ENCODE measurements around the gene CASK.
"Not testable (repeated sequence)": the region's sequence is repeated elsewhere in the genome, so short reads cannot be mapped to it uniquely, and the experiment has no call there.

Gene CASK

DNA sequence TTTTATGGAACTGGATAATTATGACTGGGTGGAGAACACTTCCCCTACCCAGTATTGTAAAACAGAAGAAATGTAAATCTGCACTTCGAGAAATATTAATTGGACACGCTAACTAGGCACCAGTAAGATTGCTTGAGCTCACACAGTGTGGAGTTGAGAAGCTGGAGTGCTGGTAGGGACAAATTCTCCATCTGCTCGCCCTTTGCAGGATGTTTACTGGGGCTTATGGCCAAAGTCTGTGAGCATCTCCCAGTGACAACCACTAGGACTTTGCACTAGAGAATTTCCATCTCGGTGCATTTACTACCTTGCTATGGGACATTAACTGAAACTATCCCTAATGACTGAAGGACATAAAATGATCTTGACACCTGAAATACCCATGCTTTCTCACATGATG lies 268.3 kb downstream of the CASK start:
- in situ Hi-C loops (cut with HindIII; ENCODE audit: low sequenced_read_pairs), result no loop called here

DNA sequence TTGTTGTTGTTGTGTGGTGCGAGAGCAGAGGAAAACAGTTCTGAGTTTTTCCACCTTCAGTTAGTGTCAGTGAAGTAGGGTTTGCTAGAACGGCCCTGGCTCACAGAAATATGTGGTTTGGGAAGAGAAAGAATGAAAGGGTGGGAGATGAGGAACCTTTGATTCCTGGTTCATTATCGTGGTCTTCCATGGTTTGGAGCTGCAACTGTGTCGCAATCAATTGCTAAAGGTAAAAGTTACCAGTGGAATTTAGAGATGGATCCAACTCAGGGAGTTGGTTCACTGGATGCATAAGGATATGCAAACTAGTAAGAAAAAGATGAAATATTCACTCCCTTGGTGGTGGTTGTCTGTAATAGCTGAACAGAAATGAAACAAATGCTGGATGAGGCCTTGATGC lies 270.2 kb downstream of the CASK start:
- in situ Hi-C loops (cut with HindIII; ENCODE audit: low sequenced_read_pairs), result no loop called here

DNA sequence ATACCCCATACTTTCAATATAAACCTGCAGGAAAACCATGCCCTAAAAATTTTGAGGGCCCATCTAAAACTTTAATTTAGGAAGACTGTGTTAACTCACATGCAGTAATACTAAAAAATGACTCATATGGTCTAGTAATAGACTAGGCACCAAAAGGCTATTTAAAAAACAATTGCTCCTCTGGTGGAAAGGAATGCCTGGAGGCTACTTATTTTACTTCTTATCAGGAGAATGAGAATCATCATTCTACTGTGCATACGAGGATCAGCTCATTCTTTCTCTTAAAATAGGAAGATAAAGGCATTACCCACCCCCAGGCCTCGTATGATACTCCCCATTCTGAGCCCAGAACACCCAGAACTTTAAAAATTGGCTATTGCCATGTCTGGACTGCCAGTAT lies 277.2 kb downstream of the CASK start:
- in situ Hi-C loops (cut with HindIII; ENCODE audit: low sequenced_read_pairs), result not testable (repeated sequence)

DNA sequence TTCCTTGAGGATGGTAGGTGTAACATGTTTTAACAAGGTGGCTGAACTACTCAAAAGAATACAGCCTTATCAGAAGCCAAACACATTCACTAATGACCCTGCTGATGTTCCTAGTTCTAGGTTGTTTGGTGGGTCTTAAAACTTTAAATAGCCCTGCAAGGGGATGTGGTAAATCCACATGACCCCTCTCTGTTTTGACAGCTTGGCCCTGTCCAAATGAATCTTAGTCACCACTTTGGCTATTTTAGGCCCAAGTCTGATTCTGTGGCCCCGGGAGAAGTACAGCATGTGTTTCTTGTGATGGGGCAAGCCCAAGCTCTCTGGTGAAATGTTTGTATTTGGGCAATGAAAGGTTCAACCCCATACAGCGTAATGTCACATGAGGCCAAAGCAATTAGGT lies 289.1 kb downstream of the CASK start:
- in situ Hi-C loops (cut with HindIII; ENCODE audit: low sequenced_read_pairs), result no loop called here

DNA sequence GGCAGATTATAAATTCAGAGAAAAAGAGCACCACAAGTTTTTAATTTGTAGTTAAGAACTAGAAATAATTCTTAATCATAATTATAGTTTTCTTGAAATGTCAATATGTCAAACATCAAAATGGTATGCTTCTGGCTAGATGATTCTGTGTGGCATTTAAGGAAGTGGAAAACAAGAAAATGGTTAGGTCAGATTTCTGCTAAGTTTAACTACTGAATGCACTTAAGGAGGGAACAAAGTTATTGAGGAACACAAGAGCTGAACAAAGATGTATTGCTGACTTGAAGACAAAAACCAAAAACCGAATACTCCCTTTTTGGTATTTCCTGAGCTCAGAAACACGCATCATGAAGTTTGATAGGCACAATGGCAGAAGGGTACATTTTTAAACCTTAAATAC lies 293.3 kb downstream of the CASK start:
- in situ Hi-C loops (cut with HindIII; ENCODE audit: low sequenced_read_pairs), result no loop called here

DNA sequence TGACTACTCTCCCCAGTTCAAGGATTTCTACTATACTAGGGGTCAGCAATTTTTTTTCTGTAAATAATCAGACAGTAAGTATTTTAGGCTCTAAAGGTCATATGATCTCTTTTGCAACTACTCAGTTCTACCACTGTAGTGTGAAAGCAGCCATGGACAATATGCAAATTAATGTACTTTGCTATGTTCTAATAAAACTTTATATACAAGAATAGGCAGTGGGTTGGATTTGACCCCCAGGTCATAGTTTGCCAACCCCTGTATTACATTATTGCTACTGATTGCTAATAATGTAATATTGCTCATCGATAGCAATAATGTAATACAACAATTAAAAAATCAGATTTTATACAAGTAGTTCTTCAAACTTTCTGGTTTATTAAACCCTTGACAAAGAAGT lies 293.8 kb downstream of the CASK start:
- in situ Hi-C loops (cut with HindIII; ENCODE audit: low sequenced_read_pairs), result no loop called here

DNA sequence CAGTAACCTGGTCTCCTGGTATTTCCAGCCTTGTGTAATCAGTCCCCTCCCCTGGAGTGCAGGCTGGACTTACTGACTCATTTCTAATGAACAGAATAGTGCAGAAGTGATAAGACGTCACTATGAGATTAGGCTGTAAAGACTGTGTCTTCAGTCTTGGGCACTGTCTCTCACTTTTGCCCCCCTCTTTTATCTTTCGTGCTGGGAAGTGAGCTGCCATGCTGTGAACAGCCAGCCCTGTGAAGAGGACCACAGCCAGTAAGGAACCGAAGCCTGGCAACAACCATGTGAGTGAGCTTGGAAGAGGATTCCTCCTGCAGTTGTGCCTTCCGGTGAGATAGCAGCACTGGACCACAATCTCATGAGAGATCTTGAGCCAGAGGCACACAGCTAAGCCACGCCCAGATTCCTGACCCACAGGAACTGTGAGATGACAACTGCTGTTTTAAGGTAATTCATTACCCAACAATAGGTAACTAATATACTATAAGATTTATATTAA lies 302.1 kb downstream of the CASK start:
- in situ Hi-C loops (cut with HindIII; ENCODE audit: low sequenced_read_pairs), result no loop called here

DNA sequence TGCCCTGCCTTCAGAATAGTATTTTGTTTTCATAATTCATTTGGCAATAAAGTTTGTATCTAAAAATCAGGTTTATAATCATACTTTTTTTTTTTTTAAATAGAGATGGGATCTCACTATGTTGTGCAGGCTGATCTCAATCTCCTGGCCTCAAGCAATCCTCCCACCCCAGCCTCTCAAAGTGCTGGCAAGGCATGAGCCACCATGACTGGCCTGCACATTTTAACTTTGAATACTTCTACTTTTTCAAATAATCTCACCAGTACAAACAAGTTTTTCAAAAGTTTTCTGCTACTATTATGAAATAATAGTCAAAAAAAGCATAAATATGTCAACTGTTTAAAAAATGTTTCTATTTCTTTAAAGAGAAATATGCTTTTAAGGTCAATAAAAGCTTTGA lies 304.1 kb downstream of the CASK start:
- in situ Hi-C loops (cut with HindIII; ENCODE audit: low sequenced_read_pairs), result no loop called here

DNA sequence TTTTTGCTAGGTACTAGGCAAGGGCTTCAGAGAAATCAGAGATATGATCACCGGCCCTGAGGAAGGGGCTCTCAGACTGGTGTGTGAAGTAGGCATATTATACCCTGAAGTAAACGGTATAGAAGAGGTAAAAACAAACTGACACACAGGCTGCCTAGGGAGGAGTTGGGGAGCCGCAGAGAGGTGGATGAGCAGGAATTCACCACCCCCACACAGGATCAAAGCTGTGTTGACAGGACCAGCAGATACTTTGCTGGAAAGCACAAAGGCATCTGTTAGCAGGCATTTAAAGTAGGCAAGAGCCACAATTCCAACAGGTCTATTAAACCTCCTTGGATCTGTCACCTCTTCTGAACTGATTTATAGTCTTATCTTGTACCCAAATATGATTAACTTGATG lies 306.4 kb downstream of the CASK start:
- in situ Hi-C loops (cut with HindIII; ENCODE audit: low sequenced_read_pairs), result no loop called here

DNA sequence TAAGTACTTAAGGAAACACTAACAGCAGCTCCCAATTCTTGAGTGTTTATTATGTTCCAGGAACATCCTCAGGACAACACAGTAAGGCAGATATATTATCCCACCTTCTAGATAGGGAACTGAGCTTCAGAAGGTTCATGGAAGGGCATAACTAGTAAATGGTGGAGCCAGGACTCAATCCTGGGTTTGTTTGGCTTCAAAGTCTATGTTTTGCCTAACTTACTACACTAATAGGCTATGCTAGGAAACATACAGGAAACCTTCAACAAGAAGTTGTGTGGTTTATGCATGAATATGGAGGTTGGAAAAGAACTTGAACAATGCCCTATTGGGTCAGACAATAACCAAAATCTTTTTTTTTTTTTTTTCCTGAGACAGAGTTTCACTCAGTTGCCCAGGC lies 307.1 kb downstream of the CASK start:
- in situ Hi-C loops (cut with HindIII; ENCODE audit: low sequenced_read_pairs), result no loop called here

DNA sequence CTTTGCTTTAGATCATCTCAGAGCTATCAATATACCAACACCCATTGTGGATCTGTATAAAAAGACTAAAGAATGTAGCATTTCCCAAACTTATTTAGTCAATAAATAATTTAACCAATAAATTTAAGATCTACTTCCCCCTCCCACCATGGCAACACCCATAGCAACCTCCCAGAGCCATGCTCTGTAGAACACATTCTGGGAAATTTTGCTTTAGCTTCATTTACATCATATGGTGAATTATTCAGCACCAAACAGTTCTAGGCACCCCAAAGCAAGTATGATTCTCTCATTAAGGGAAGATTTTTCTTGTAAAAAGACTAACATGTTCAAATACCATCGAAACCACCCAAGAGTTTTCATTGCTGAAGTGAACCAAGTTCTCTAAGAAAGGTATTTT lies 315.1 kb downstream of the CASK start:
- in situ Hi-C loops (cut with HindIII; ENCODE audit: low sequenced_read_pairs), result no loop called here

DNA sequence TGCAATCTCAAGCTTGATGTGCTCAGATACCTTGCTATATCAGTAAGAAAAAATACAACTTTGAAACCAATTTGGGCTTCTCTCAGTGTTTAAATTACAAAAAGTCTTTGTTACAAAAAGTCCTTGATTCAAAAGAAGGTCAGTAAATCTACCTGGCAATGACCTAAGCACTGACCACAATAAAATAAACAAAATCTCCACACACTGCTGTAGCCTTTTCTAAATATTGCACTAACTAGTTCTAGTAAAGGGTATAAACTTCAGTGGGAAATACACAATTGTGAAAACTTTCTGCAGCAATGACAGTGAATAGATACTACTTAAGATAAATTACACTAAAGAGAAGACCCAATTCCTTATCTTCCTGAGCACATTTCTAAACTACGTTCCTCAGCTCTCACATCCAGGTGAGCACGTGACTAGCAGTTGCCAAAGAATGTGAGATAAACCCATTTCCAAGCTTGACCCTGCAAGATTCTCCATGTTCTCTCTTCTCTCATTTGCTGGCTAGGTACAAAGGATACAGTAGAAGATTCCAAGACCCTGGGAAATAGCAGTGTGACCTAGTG lies 316.0 kb downstream of the CASK start:
- in situ Hi-C loops (cut with HindIII; ENCODE audit: low sequenced_read_pairs), result no loop called here

DNA sequence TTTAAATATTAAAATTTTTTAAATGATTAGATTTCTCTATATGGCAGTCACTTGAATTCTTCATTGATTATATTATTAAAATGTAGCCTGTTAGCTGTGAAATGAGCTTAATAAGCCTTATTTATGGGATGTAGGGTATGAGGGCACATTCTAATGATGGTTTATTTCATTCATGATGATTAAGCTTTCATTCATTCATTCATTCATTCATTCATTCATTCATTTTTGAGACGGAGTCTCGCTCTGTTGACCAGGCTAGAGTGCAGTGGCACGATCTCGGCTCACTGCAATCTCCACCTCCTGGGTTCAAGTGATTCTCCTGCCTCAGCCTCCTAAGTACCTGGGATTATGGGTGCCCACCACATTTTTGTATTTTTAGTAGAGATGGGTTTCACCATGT lies 317.3 kb downstream of the CASK start:
- in situ Hi-C loops (cut with HindIII; ENCODE audit: low sequenced_read_pairs), result not testable (repeated sequence)

DNA sequence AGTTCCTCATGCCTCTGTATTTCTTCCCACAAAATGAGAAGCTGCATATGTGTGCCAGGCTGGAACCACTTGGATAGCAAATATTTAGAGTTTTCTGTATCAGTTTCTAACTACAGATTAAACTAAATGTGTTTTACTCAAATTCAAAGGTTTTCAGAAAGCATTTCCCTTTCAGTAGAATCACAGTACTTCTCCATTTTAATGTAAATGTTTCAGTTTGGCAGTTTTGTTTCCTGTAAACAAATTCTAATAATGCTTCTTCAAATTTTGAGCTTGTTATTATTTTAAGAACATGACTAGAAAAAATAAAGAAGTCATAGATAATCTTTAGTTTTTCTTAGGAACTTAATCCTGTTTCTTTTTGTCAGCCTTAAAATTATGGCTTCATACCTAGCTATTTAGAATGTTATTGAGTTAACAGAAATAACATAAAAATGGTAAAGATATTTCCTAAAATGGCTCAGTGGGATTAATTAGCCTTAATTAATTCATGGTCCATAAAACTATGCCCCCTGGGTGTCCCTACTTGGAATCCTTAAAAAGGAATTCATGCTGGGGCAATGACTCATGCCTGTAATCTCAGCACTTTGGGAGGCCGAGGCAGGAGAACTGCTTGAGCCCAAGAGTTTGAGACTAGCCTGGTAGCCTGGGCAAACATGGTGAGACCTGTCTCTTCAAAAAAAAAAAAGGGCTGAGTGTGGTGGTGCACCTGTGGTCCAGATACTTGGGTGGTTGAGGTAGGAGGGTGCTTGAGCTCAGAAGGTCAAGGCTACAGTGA lies 318.4 kb downstream of the CASK start:
- in situ Hi-C loops (cut with HindIII; ENCODE audit: low sequenced_read_pairs), result no loop called here

DNA sequence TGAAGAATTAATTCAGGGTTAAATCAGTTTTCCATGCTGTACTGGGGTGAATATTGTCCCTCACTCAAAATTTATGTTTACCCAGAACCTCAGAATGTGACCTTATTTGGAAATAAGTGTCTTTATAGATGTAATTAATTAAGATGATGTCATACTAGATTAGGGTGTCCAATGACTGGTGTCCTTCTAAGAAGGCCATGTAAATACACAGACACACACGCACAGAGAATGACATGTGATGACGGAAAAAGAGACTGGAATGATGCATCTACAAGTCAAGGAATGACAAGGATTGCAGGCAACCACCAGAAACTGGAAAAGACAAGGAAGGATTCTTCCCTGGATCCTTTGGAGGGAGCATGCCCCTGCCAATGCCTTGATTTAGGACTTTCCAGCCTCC lies 319.2 kb downstream of the CASK start:
- in situ Hi-C loops (cut with HindIII; ENCODE audit: low sequenced_read_pairs), result no loop called here

DNA sequence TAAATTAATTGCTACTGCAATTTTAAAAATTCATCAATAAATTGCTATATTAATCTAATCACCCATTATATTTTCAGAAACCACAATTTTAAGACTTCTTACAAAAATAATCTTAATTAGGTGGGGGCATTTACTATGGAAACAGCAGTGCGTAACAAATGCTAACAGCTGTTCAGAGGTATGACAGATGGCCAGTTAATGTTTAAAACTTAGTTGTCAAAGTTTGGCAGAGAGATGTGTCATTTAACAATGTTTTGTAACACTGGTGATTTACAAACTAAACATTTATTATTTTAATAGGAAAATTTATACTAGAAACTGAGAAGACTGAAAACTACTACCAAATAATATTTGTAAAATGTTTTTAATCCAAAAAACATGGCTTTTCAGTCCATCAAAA lies 319.8 kb downstream of the CASK start:
- in situ Hi-C loops (cut with HindIII; ENCODE audit: low sequenced_read_pairs), result no loop called here

DNA sequence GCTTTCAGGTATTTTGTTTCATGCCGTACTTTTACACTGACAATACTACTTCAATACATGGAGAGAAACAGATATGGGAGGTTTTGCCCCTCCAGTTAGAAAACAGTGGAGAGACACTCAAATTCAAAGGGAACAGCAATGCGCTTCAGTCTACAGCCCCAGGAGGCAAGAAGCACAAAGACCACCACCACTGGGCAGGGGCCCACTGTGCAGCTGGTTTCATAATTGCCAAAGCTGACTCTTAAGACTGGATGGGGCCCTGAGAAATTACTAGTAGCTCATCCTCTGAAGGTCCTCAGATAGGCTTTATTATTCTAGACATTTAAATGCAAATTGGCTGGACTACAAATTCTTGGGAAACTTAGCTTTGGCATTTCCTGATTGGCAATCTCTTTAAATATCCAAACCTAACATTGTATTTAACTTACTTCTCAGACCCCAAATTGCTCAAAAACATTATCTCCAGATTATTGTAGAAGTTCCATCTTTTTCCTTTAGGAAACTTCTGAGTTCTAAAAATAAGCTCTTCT lies 320.5 kb downstream of the CASK start:
- in situ Hi-C loops (cut with HindIII; ENCODE audit: low sequenced_read_pairs), result no loop called here

DNA sequence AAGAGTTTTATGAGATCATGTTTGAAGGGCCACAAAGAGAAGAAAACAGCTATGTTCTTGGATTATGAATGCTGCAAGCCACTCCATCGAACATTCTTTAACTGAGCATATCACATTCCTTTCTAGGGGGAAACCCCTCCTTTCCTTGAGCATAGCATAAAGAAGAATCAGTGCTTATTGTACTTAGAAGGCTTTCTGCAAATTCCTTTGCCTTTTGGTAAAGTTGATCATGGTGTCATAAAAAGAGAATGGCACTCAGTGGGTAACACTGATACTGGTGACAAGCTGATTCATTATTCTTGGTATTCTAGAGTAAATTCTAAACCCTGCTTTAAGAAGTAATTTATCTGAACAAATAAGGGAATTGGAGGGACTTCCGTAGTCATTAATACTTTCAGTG lies 323.1 kb downstream of the CASK start:
- in situ Hi-C loops (cut with HindIII; ENCODE audit: low sequenced_read_pairs), result no loop called here

DNA sequence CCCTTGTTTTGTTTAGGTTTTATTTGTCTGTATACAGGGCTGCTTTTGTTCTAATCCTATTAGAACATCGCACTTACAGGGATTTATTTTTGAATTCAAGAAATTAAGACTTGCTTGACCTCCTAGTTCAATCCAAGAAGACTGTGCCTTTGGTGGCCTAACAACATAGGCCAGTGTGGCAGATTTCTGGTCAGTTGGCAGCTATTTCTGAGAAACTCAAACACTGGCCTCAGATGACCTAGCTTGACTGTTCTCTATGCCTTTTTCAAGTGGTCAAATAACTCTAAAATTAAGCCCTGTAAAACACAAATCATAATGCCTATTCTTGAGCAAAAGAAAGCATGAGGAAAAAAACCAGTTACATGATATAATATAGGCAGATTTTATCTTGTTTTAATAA lies 323.8 kb downstream of the CASK start:
- in situ Hi-C loops (cut with HindIII; ENCODE audit: low sequenced_read_pairs), result no loop called here

DNA sequence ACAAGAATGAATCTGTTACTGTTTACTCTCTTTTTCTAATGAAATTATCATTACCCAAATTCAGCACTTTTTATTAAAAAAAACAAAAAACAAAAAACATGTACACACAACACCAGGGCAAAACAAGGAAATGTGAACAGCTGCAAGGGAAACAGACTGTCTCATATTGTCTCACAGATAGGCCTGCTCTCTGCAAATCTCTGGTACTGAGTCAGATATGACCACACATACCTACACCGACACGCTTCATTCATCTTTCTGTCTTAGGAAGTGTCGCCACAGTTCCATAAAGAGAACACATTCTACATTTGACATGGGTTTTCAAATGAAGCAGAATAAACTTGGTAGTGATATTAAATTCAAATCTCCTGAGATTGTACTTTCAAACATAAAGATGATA lies 326.8 kb downstream of the CASK start:
- in situ Hi-C loops (cut with HindIII; ENCODE audit: low sequenced_read_pairs), result no loop called here

DNA sequence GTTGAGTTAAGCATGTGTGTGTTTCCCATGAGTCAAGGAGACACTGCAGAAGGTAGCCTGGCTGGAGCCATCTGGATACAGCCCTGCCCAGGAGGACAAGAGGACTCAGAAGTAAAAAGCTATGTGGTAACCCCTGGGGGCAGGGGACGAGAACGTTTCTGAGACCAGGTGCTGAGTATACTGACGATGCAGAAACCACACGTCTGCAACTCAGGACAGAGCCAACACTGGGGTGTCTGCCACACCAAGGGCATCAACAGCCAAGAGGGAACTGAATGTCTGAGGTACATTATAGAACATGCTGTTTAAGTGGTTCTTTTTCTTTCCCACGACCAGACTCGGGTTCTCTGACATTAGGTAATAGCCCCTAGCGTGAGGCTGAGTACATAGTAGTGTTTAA lies 328.7 kb downstream of the CASK start:
- in situ Hi-C loops (cut with HindIII; ENCODE audit: low sequenced_read_pairs), result no loop called here

DNA sequence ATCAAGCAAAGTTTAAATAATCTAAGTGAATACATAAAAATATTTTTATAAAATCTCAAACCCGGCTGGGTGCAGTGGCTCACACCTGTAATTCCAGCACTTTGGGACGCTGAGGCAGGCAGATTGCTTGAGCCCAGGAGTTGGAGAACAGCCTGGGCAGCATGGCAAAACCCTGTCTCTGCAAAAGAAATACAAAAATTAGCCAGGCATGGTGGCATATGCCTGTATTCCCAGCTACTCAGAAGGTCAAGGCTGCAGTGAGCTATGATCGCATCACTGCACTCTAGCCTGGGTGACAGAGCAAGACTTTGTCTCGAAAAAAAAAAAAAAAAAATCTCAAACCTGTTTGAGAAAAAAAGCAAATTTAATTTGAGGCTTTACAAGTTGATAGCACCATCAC lies 331.4 kb downstream of the CASK start:
- in situ Hi-C loops (cut with HindIII; ENCODE audit: low sequenced_read_pairs), result no loop called here

DNA sequence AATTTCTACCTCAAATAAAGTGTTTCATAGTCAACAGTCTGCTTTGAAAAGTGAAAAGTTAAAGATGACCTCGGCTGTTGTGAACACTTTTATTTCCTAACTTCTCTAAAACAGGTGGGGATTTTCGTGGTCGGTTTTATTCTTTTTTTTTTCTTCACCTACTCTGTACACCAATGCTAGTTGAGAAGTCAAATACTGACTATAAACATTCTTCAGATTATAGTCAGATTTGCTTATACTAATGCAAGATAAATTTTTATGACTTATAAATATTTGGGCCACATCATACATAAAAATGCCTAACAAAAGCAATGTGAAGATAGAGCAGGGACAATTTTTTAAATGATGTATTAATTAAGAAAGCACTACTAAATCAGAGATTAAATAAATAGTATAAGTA lies 332.7 kb downstream of the CASK start:
- in situ Hi-C loops (cut with HindIII; ENCODE audit: low sequenced_read_pairs), result no loop called here

Measured in endothelial cell of hepatic sinusoid (primary cell).